ENCODE results near the gene MTCH2. TPM values are rescaled to one million over a fixed set of nuclear protein-coding genes. Genes with fewer than 3 reads are reported as not detected.
A peak's percentile ranks its signal among the peaks of the same experiment; 100 is the strongest.
"Not testable (repeated sequence)": the region's sequence is repeated elsewhere in the genome, so short reads cannot be mapped to it uniquely, and the experiment has no call there.

Gene MTCH2
- 10 to 100 TPM; 30.5 to 85.7 TPM for polyA plus RNA-seq

- Histone ChIP-seq H3K9me3 (ENCODE audit: control insufficient read depth in 2 of 2, insufficient read depth in 1 of 2, low read depth in 1 of 2, low read length in 1 of 2) (no peaks in the 10 kb centered on the region), H3K27ac (ENCODE audit: low read depth in 2 of 2, low read length in 1 of 2) (peak within 1 kb of the TSS; percentile 96 to 97), H3K27me3 (ENCODE audit: control insufficient read depth in 1 of 2, insufficient read depth in 2 of 2, low read length in 2 of 2) (no peaks in the 10 kb centered on the region), H3K36me3 (ENCODE audit: control insufficient read depth in 2 of 2, insufficient read depth in 2 of 2, low read length in 1 of 2) (no peaks in the 10 kb centered on the region), H3K4me1 (ENCODE audit: control insufficient read depth in 2 of 2, insufficient read depth in 2 of 2, low read length in 1 of 2) (peaks cover 3% of the 10 kb centered on the region in 2 donors), H3K4me3 (ENCODE audit: low read depth in 1 of 2, low read length in 2 of 2) (peak within 1 kb of the TSS; percentile 77 to 87)
- WGBS, 2 donors = 1% methylated on average over 78 of the region's 78 CpGs
These were observed at the start of gene MTCH2 for GRCh38 chr11:47642099-47642855. Gene MTCH2 (minus strand): TSS chr11:47642559. CDS start chr11:47642465, 94 bp downstream.

- Histone ChIP-seq H3K27me3 (ENCODE audit: control insufficient read depth in 1 of 2, insufficient read depth in 2 of 2, low read length in 2 of 2) (no peaks in the 10 kb centered on the region), H3K4me3 (ENCODE audit: low read depth in 1 of 2, low read length in 2 of 2) (no peak overlapping the region), H3K36me3 (ENCODE audit: control insufficient read depth in 2 of 2, insufficient read depth in 2 of 2, low read length in 1 of 2) (no peaks in the 10 kb centered on the region), H3K9me3 (ENCODE audit: control insufficient read depth in 2 of 2, insufficient read depth in 1 of 2, low read depth in 1 of 2, low read length in 1 of 2) (no peaks in the 10 kb centered on the region), H3K27ac (ENCODE audit: low read depth in 2 of 2, low read length in 1 of 2) (no peak overlapping the region), H3K4me1 (ENCODE audit: control insufficient read depth in 2 of 2, insufficient read depth in 2 of 2, low read length in 1 of 2) (no peaks in the 10 kb centered on the region)
- WGBS, 2 donors = 60 to 69% methylated on average over 2 of the region's 2 CpGs
These were observed 49.6 kb upstream of the MTCH2 start for GRCh38 chr11:47691979-47692378.

DNA sequence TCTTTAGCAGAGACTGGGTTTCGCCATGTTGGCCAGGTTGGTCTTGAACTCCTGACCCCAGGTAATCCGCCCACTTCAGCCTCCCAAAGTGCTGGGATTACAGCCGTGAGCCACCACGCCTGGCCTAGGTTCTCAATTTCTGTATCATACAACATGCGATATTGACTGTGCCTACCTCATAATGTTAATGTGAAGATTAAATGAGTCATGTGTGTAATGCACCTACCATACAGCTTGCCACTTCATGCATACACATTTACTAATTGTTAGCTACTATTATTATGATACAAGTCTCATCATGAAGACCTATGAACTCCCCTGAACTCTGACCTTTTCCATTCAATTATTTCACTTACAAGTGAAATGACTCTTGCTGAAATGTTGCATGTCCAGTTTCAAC, 47.1 kb upstream of the MTCH2 start:
- Histone ChIP-seq H3K4me1 (ENCODE audit: control insufficient read depth in 2 of 2, insufficient read depth in 2 of 2, low read length in 1 of 2) (no peaks in the 10 kb centered on the region), H3K27ac (ENCODE audit: low read depth in 2 of 2, low read length in 1 of 2) (no peak overlapping the region), H3K27me3 (ENCODE audit: control insufficient read depth in 1 of 2, insufficient read depth in 2 of 2, low read length in 2 of 2) (no peaks in the 10 kb centered on the region), H3K36me3 (ENCODE audit: control insufficient read depth in 2 of 2, insufficient read depth in 2 of 2, low read length in 1 of 2) (no peaks in the 10 kb centered on the region), H3K4me3 (ENCODE audit: low read depth in 1 of 2, low read length in 2 of 2) (no peak overlapping the region), H3K9me3 (ENCODE audit: control insufficient read depth in 2 of 2, insufficient read depth in 1 of 2, low read depth in 1 of 2, low read length in 1 of 2) (no peaks in the 10 kb centered on the region)
- WGBS, 2 donors = 79 to 88% methylated on average over 5 of the region's 5 CpGs

DNA sequence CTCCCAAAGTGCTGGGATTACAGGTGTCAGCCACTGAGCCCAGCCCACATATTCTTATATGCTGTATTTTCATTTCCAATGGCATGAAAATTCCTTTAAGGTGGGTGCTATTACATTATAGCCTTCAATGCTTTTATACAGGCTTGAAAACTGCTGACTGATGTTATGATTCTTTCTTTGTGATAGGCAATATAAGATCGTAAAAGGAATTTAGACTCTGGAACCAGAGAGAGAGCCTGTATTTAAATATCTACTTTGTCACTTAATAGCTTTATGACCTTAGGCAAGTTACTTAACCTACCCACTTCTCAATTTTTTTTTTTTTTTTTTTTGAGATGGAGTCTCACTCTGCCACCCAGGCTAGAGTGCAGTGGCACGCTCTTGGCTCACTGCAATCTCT, 46.6 kb upstream of the MTCH2 start:
- no peaks in the 10 kb centered on the region for H3K4me1 ChIP-seq (ENCODE audit: control insufficient read depth in 2 of 2, insufficient read depth in 2 of 2, low read length in 1 of 2)
- no peaks in the 10 kb centered on the region for H3K27me3 ChIP-seq (ENCODE audit: control insufficient read depth in 1 of 2, insufficient read depth in 2 of 2, low read length in 2 of 2)
- no peaks in the 10 kb centered on the region for H3K9me3 ChIP-seq (ENCODE audit: control insufficient read depth in 2 of 2, insufficient read depth in 1 of 2, low read depth in 1 of 2, low read length in 1 of 2)
- H3K36me3 ChIP-seq (ENCODE audit: control insufficient read depth in 2 of 2, insufficient read depth in 2 of 2, low read length in 1 of 2) = no peaks in the 10 kb centered on the region
- H3K27ac ChIP-seq (ENCODE audit: low read depth in 2 of 2, low read length in 1 of 2) = no peak overlapping the region
- 85 to 94% methylated on average over 2 of the region's 2 CpGs for WGBS, 2 donors
- no peak overlapping the region for H3K4me3 ChIP-seq (ENCODE audit: low read depth in 1 of 2, low read length in 2 of 2)

DNA sequence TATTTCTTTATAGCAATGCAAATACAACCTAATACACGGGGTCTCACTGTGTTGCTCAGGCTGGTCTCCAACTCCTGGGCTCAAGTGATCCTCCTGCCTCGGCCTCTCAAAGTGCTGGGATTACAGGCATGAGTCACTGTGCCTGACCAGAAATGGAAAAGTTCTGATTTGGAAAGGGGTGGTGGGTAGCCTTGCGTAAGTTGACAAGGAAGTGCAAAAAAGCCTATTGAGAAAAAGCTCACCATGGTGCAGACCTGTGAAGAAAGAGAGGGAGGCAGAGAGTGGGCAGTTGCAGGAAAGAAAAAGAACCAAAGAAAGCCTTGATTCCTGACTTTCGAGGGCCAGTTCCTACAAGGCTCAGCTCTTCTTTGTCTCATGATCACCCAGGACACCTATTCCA, 45.8 kb upstream of the MTCH2 start:
- H3K36me3 ChIP-seq (ENCODE audit: control insufficient read depth in 2 of 2, insufficient read depth in 2 of 2, low read length in 1 of 2) = no peaks in the 10 kb centered on the region
- H3K27ac ChIP-seq (ENCODE audit: low read depth in 2 of 2, low read length in 1 of 2) = no peak overlapping the region
- 94 to 98% methylated on average over 4 of the region's 4 CpGs for WGBS, 2 donors
- H3K9me3 ChIP-seq (ENCODE audit: control insufficient read depth in 2 of 2, insufficient read depth in 1 of 2, low read depth in 1 of 2, low read length in 1 of 2) = no peaks in the 10 kb centered on the region
- H3K4me3 ChIP-seq (ENCODE audit: low read depth in 1 of 2, low read length in 2 of 2) = no peak overlapping the region
- H3K27me3 ChIP-seq (ENCODE audit: control insufficient read depth in 1 of 2, insufficient read depth in 2 of 2, low read length in 2 of 2) = no peaks in the 10 kb centered on the region
- no peaks in the 10 kb centered on the region for H3K4me1 ChIP-seq (ENCODE audit: control insufficient read depth in 2 of 2, insufficient read depth in 2 of 2, low read length in 1 of 2)

DNA sequence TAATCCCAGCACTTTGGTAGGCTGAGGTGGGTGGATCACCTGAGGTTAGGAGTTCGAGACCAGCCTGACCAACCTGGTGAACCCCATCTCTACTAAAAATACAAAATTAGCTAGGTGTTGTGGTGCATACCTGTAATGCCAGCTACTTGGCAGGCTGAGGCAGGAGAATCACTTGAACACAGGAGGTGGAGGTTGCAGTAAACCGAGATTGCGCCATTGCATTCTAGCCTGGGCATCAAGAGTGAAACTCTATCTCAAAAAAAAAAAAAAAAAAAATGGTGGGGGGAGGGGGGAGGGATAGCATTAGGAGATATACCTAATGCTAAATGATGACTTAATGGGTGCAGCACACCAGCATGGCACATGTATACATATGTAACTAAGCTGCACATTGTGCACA, 44.3 kb upstream of the MTCH2 start:
- not testable (repeated sequence) for H3K27me3 ChIP-seq (ENCODE audit: control insufficient read depth in 1 of 2, insufficient read depth in 2 of 2, low read length in 2 of 2); H3K9me3 ChIP-seq (ENCODE audit: control insufficient read depth in 2 of 2, insufficient read depth in 1 of 2, low read depth in 1 of 2, low read length in 1 of 2); H3K4me3 ChIP-seq (ENCODE audit: low read depth in 1 of 2, low read length in 2 of 2); H3K4me1 ChIP-seq (ENCODE audit: control insufficient read depth in 2 of 2, insufficient read depth in 2 of 2, low read length in 1 of 2); H3K27ac ChIP-seq (ENCODE audit: low read depth in 2 of 2, low read length in 1 of 2); H3K36me3 ChIP-seq (ENCODE audit: control insufficient read depth in 2 of 2, insufficient read depth in 2 of 2, low read length in 1 of 2)
- WGBS, 2 donors = 94 to 98% methylated on average over 3 of the region's 3 CpGs

DNA sequence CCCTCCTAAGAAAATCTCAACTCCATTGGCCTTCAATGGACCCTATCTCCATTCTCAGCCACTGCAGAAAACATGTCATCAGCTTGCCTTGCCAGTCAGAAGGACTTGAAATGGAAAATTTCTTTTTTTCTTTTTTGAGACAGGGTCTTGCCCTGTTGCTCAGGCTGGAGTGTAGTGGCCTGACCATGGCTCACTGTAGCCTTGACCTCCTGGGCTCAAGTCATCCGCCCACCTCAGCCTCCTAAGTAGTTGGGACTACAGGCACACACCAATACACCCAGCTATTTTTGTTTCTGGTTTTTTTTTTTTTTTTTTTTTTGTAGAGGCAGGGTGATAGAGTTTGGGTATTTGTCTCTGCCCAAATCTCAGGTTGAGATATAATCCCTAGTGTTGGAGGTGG, 43.8 kb upstream of the MTCH2 start:
- 93 to 100% methylated on average over 1 of the region's 1 CpG for WGBS, 2 donors
- no peak overlapping the region for H3K27ac ChIP-seq (ENCODE audit: low read depth in 2 of 2, low read length in 1 of 2)

GRCh38 chr11:47675851-47676250, 33.5 kb upstream of the MTCH2 start:
- no peaks in the 10 kb centered on the region for H3K4me1 ChIP-seq (ENCODE audit: control insufficient read depth in 2 of 2, insufficient read depth in 2 of 2, low read length in 1 of 2)
- WGBS, 2 donors = 80 to 87% methylated on average over 2 of the region's 2 CpGs
- H3K9me3 ChIP-seq (ENCODE audit: control insufficient read depth in 2 of 2, insufficient read depth in 1 of 2, low read depth in 1 of 2, low read length in 1 of 2) = no peaks in the 10 kb centered on the region
- H3K36me3 ChIP-seq (ENCODE audit: control insufficient read depth in 2 of 2, insufficient read depth in 2 of 2, low read length in 1 of 2) = no peaks in the 10 kb centered on the region
- no peak overlapping the region for H3K27ac ChIP-seq (ENCODE audit: low read depth in 2 of 2, low read length in 1 of 2)
- no peak overlapping the region for H3K4me3 ChIP-seq (ENCODE audit: low read depth in 1 of 2, low read length in 2 of 2)
- H3K27me3 ChIP-seq (ENCODE audit: control insufficient read depth in 1 of 2, insufficient read depth in 2 of 2, low read length in 2 of 2) = no peaks in the 10 kb centered on the region

More for the DNA sequence above, 43.8 kb upstream of the MTCH2 start:
- H3K4me3 ChIP-seq (ENCODE audit: low read depth in 1 of 2, low read length in 2 of 2) = no peak overlapping the region
- H3K36me3 ChIP-seq (ENCODE audit: control insufficient read depth in 2 of 2, insufficient read depth in 2 of 2, low read length in 1 of 2) = no peaks in the 10 kb centered on the region
- H3K9me3 ChIP-seq (ENCODE audit: control insufficient read depth in 2 of 2, insufficient read depth in 1 of 2, low read depth in 1 of 2, low read length in 1 of 2) = no peaks in the 10 kb centered on the region
- no peaks in the 10 kb centered on the region for H3K4me1 ChIP-seq (ENCODE audit: control insufficient read depth in 2 of 2, insufficient read depth in 2 of 2, low read length in 1 of 2)
- no peaks in the 10 kb centered on the region for H3K27me3 ChIP-seq (ENCODE audit: control insufficient read depth in 1 of 2, insufficient read depth in 2 of 2, low read length in 2 of 2)

GRCh38 chr11:47672283-47672730, 29.9 kb upstream of the MTCH2 start:
- Histone ChIP-seq H3K36me3 (ENCODE audit: control insufficient read depth in 2 of 2, insufficient read depth in 2 of 2, low read length in 1 of 2) (no peaks in the 10 kb centered on the region), H3K27me3 (ENCODE audit: control insufficient read depth in 1 of 2, insufficient read depth in 2 of 2, low read length in 2 of 2) (no peaks in the 10 kb centered on the region), H3K4me3 (ENCODE audit: low read depth in 1 of 2, low read length in 2 of 2) (no peak overlapping the region), H3K4me1 (ENCODE audit: control insufficient read depth in 2 of 2, insufficient read depth in 2 of 2, low read length in 1 of 2) (no peaks in the 10 kb centered on the region), H3K27ac (ENCODE audit: low read depth in 2 of 2, low read length in 1 of 2) (no peak overlapping the region), H3K9me3 (ENCODE audit: control insufficient read depth in 2 of 2, insufficient read depth in 1 of 2, low read depth in 1 of 2, low read length in 1 of 2) (no peaks in the 10 kb centered on the region)
- WGBS, 2 donors = 92% methylated on average over 5 of the region's 5 CpGs

DNA sequence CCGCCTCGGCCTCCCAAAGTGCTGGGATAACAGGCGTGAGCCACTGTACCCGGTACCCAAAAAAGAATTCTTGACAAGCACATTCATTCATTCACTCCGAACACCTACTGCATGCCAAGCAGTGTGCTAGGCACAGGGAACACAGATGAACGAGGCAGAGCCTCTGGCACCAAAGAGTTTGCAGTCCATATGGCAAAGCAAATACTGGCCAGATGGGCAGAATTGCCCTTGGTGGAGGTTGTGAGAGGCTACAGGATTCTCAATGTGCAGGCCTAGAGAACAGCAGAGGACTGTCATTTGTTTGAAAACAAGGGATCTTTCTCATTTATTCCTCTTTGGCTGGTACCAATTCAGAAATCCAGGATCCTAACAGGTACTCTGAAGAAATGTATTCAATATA, 27.5 kb upstream of the MTCH2 start:
- Histone ChIP-seq H3K27ac (ENCODE audit: low read depth in 2 of 2, low read length in 1 of 2) (no peak overlapping the region), H3K36me3 (ENCODE audit: control insufficient read depth in 2 of 2, insufficient read depth in 2 of 2, low read length in 1 of 2) (no peaks in the 10 kb centered on the region), H3K4me1 (ENCODE audit: control insufficient read depth in 2 of 2, insufficient read depth in 2 of 2, low read length in 1 of 2) (no peaks in the 10 kb centered on the region), H3K9me3 (ENCODE audit: control insufficient read depth in 2 of 2, insufficient read depth in 1 of 2, low read depth in 1 of 2, low read length in 1 of 2) (no peaks in the 10 kb centered on the region), H3K27me3 (ENCODE audit: control insufficient read depth in 1 of 2, insufficient read depth in 2 of 2, low read length in 2 of 2) (no peaks in the 10 kb centered on the region), H3K4me3 (ENCODE audit: low read depth in 1 of 2, low read length in 2 of 2) (no peak overlapping the region)
- 93 to 95% methylated on average over 6 of the region's 6 CpGs for WGBS, 2 donors
